GM12878 (cell line): ENCODE results near the gene MNT. TPM values are rescaled to one million over a fixed set of nuclear protein-coding genes. Genes with fewer than 3 reads are reported as not detected.
A peak's percentile ranks its signal among the peaks of the same experiment; 100 is the strongest.

Source experiments
- ATAC-seq: fragments of 200-7000 bp; cut with Tn5 transposase; 3 replicates; pipeline ENCODE4 v1.9.1; 2020; ENCODE audit warnings: mild to moderate bottlenecking, moderate library complexity
- BruUV-seq: library from RNA; stranded (reverse); fragments of 400-500 nt; replicated peaks from 2 replicates; lab custom pipeline; 2021; lab: Mats Ljungman, UMichigan
- CTCF ChIA-PET: fragments of 300-600 bp; sonication (Branson Sonifier 250); formaldehyde crosslinking; extraction: SDS; loops from one replicate; lab custom pipeline; 2021; ENCODE audit warnings: inconsistent platforms; lab: Yijun Ruan, JAX
- POLR2A ChIA-PET: fragments of 350-600 bp; formaldehyde crosslinking; extraction: SDS; loops from one replicate; lab custom pipeline; 2021; ENCODE audit warnings: inconsistent platforms; lab: Charles Lee
- RAD21 ChIA-PET: fragments of 300-600 bp; sonication (Branson Sonifier 250); formaldehyde crosslinking; loops from one replicate; lab custom pipeline; 2023; ENCODE audit warnings: antibody characterized with exemption; ENCODE audit not compliant: unreplicated experiment; lab: Charles Lee
- SMC1A ChIA-PET: fragments of 300-600 bp; sonication (Branson Sonifier 250); formaldehyde crosslinking; loops from one replicate; lab custom pipeline; 2023; ENCODE audit not compliant: unreplicated experiment, uncharacterized antibody; lab: Charles Lee
- DNase-seq: peaks from one replicate; pipeline ENCODE4 v3.0.0-alpha.2; 2011; ENCODE audit warnings: low read depth, low spot score
- FAIRE-seq: peaks from 3 replicates; lab custom pipeline; 2011; peaks lifted over from hg19 to GRCh38; lab: Jason Lieb, UNC
- H2AFZ ChIP-seq: 2 replicates; pipeline ENCODE4 v1.6.0; 2011; ENCODE audit warnings: low read depth, low read length, control low read depth; ENCODE audit not compliant: control insufficient read depth
- H3K27ac ChIP-seq: 2 replicates; pipeline ENCODE4 v1.5.1; 2011; ENCODE audit warnings: control low read depth; ENCODE audit not compliant: control insufficient read depth, insufficient read depth
- H3K27me3 ChIP-seq, 2 experiments: replicated peaks in 1 of 2; 2 replicates each; pipeline versions ENCODE4 v1.6.0 to v1.6.1; 2011; ENCODE audit warnings: low read length in 1 of 2; ENCODE audit not compliant: control insufficient read depth in 2 of 2, insufficient read depth in 2 of 2
- H3K36me3 ChIP-seq, 2 experiments: 2 replicates each; pipeline ENCODE4 v1.5.1; 2011; ENCODE audit warnings: low read length in 1 of 2; ENCODE audit not compliant: control insufficient read depth in 2 of 2, insufficient read depth in 2 of 2
- H3K4me1 ChIP-seq: 2 replicates; pipeline ENCODE4 v1.6.1; 2011; ENCODE audit warnings: mild to moderate bottlenecking, low read length, moderate library complexity, mixed read lengths; ENCODE audit not compliant: control insufficient read depth, insufficient read depth
- H3K4me2 ChIP-seq: 2 replicates; pipeline ENCODE4 v1.6.0; 2011; ENCODE audit warnings: control low read depth; ENCODE audit not compliant: control insufficient read depth, insufficient read depth
- H3K4me3 ChIP-seq: fragments of 200-600 bp; sonication (generic); 2 replicates; pipeline ENCODE4 v1.5.1; 2016
- H3K79me2 ChIP-seq: 2 replicates; pipeline ENCODE4 v1.6.0; 2011; ENCODE audit warnings: low read length; ENCODE audit not compliant: control insufficient read depth, insufficient read depth
- H3K9ac ChIP-seq: 2 replicates; pipeline ENCODE4 v1.8.0; 2011; ENCODE audit warnings: low read length, control low read depth, mixed read lengths; ENCODE audit not compliant: control insufficient read depth, insufficient read depth
- H3K9me3 ChIP-seq: replicated peaks from 3 replicates; pipeline ENCODE4 v1.5.1; 2011; ENCODE audit warnings: mild to moderate bottlenecking, low read length; ENCODE audit not compliant: control insufficient read depth, insufficient read depth
- H4K20me1 ChIP-seq: 2 replicates; pipeline ENCODE4 v1.6.0; 2011; ENCODE audit not compliant: control insufficient read depth, insufficient read depth
- BACH1 ChIP-seq: fragments of 450-650 bp; IDR thresholded peaks from 2 replicates; pipeline ENCODE4 v1.6.1; 2017; ENCODE audit warnings: mild to moderate bottlenecking, borderline replicate concordance
- CREB1 ChIP-seq: IDR thresholded peaks from 2 replicates; pipeline ENCODE4 v1.6.1; 2012; ENCODE audit warnings: low read depth, mild to moderate bottlenecking, inconsistent platforms
- CREM ChIP-seq: IDR thresholded peaks from 2 replicates; pipeline ENCODE4 v1.6.1; 2014; ENCODE audit warnings: antibody characterized with exemption, low read depth
- HDAC6 ChIP-seq: fragments of 200-600 bp; sonication (generic); IDR thresholded peaks from one replicate; pipeline ENCODE4 v1.8.0; 2017; ENCODE audit warnings: antibody characterized with exemption; ENCODE audit not compliant: unreplicated experiment
- KLF5 ChIP-seq: fragments of 450-650 bp; IDR thresholded peaks from 2 replicates; pipeline ENCODE4 v1.6.1; 2014; ENCODE audit warnings: mild to moderate bottlenecking; ENCODE audit not compliant: partially characterized antibody
- NR2C1 ChIP-seq: fragments of 450-650 bp; IDR thresholded peaks from 2 replicates; pipeline ENCODE4 v1.6.1; 2017; ENCODE audit warnings: antibody characterized with exemption, mild to moderate bottlenecking, moderate library complexity
- SIX5 ChIP-seq: IDR thresholded peaks from 2 replicates; pipeline ENCODE4 v1.6.1; 2011; ENCODE audit warnings: mild to moderate bottlenecking, low read depth, low read length, moderate library complexity; ENCODE audit not compliant: severe bottlenecking
- SP1 ChIP-seq: IDR thresholded peaks from one replicate; pipeline ENCODE4 v1.6.1; 2011; ENCODE audit warnings: low read depth, low read length
- SREBF2 ChIP-seq: IDR thresholded peaks from 2 replicates; pipeline ENCODE4 v1.6.1; 2012; ENCODE audit warnings: mild to moderate bottlenecking, low read length
- WGBS: methylation state at CpG from one replicate; pipeline ENCODE4 v1.1.6; 2016; ENCODE audit warnings: low lambda C conversion rate; ENCODE audit not compliant: insufficient replicate concordance, insufficient coverage; ENCODE audit errors: missing lambda C conversion rate; 5-methylcytosine and 5-hydroxymethylcytosine counted together
- in situ Hi-C: fragments of 300-500 bp; cut with MboI; formaldehyde crosslinking; loops from 9 replicates; pipeline ENCODE4 v1.14.3; 2018; ENCODE audit warnings: mixed read lengths
- intact Hi-C: fragments of 100-400 bp; cut with micrococcal nuclease; formaldehyde crosslinking; loops from one replicate; pipeline ENCODE4 v1.14.2; 2022; ENCODE audit not compliant: unreplicated experiment
- polyA plus RNA-seq, 11 experiments: library from polyadenylated mRNA; depleted of rRNA in 4 of 11; unstranded in 6 of 11; stranded (reverse) in 5 of 11; fragments of >200 nt; fragmentation: Nextera tagmentation in 4 of 11; fragmentation: Illumina TruSeq in 1 of 11; extraction: Ambion mirVana in 4 of 11; extraction: Trizol in 1 of 11; gene quantifications; 1 replicate in 1 of 11; 2 replicates in 10 of 11; pipeline versions ENCODE4 v1.2.1 to v1.2.3, GENCODE V29; 2011 to 2016; ENCODE audit warnings: inconsistent platforms in 2 of 11, missing spikeins in 2 of 11, low read depth in 1 of 11
- total RNA-seq, 4 experiments: library from RNA; depleted of rRNA in 3 of 4; stranded (reverse); fragments of >200 nt in 3 of 4; fragmentation: Illumina TruSeq in 1 of 4; extraction: Trizol in 1 of 4; gene quantifications; 2 replicates each; pipeline versions ENCODE4 v1.2.1 to v1.2.3, GENCODE V29; 2013 to 2021
- TF ChIP-seq, protein P1 (sequence below): fragments of 450-650 bp; formaldehyde crosslinking; IDR thresholded peaks from 2 replicates; pipeline ENCODE4 v1.5.0; 2022; ENCODE audit warnings: mild to moderate bottlenecking, missing genetic modification characterization

The MNT gene
- total and polyA plus RNA-seq, 10 of the 15 experiments (the other 5 are each of a cell fraction or from before 2014, with no cell fraction given), result 0.31 to 15.9 (median 3.8) TPM

DNA sequence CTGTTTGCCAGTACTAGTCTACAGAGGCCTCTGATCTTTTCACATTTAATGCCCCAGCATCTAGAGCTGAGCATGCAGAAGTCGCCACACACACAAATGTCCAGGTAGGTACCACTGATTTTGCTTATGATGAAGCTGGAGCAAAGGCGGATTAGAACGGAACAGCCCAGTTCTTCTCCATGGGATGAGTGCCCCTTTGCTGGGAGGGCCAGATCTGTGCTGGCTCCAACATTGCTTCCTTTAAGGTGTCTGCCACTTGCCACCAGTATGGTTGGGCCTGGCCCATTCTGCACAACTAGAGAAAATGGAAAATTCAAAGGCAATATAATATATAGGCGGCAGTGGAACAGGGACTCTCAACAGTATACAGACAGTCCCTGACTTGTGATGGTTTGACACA, 2.2 kb upstream of the MNT start (continued):
- TF ChIP-seq, protein P1, sequence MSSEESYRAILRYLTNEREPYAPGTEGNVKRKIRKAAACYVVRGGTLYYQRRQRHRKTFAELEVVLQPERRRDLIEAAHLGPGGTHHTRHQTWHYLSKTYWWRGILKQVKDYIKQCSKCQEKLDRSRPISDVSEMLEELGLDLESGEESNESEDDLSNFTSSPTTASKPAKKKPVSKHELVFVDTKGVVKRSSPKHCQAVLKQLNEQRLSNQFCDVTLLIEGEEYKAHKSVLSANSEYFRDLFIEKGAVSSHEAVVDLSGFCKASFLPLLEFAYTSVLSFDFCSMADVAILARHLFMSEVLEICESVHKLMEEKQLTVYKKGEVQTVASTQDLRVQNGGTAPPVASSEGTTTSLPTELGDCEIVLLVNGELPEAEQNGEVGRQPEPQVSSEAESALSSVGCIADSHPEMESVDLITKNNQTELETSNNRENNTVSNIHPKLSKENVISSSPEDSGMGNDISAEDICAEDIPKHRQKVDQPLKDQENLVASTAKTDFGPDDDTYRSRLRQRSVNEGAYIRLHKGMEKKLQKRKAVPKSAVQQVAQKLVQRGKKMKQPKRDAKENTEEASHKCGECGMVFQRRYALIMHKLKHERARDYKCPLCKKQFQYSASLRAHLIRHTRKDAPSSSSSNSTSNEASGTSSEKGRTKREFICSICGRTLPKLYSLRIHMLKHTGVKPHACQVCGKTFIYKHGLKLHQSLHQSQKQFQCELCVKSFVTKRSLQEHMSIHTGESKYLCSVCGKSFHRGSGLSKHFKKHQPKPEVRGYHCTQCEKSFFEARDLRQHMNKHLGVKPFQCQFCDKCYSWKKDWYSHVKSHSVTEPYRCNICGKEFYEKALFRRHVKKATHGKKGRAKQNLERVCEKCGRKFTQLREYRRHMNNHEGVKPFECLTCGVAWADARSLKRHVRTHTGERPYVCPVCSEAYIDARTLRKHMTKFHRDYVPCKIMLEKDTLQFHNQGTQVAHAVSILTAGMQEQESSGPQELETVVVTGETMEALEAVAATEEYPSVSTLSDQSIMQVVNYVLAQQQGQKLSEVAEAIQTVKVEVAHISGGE (CRISPR knock-in tag), result no peak
- no peak for TF ChIP-seq NR2C1
- TF ChIP-seq CREM, result no peak
- no peak for TF ChIP-seq SP1
- TF ChIP-seq SREBF2, result no peak
- no peak for TF ChIP-seq SIX5

DNA sequence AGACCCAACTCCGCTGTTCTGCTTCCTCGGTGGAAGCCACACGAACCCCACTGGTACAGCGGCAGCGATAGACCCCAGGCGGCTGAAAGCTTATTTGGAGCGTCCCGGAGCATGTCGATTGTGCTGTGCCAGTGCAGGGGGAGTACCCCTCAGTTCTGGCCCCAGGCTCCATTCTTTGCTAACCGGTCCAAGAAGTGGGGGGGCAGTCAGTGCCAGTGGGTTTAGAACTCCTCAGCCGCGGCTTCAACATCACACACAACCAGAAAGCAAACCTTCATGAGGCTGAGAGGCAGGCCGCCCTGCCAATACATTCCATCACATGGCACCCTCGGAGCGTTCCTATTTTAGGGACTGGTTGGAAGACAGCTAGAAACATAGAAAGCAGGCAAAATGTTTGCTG, 1.7 kb upstream of the MNT start:
- no peaks in the 10 kb centered on the region for H3K27me3 ChIP-seq
- in situ Hi-C loops (loop anchor here (25.0 kb wide), 1 partner anchor 610 kb away; no protein-coding TSS in a partner anchor), intact Hi-C loops (loop anchor here (10.0 kb wide), 1 partner anchor 192 kb away; the partner anchor contains the start of gene PAFAH1B1)
- DNase-seq (no peak), FAIRE-seq (no peak), ATAC-seq (no peak)
- no TSS peak for BruUV-seq
- 42% methylated on average over 15 of the region's 15 CpGs for WGBS
- H3K79me2 ChIP-seq, result peaks cover 12% of the 10 kb centered on the region
- no peak for TF ChIP-seq CREB1
- no peak for TF ChIP-seq KLF5
- no peak for TF ChIP-seq BACH1
- no peak for TF ChIP-seq HDAC6
- H3K4me1 ChIP-seq, result peaks cover 9% of the 10 kb centered on the region
- ChIA-PET POLR2A (interaction anchor here (1.5 to 2.6 kb wide), 2 partner anchors 10 to 20 kb away, joined by 8 to 16 read pairs; no protein-coding TSS in a partner anchor), RAD21 (interaction anchor here (1.3 to 6.7 kb wide), 4 partner anchors 10 to 308 kb away, joined by 4 to 54 read pairs (median 21); no protein-coding TSS in a partner anchor), CTCF (interaction anchor here (0.6 to 9.8 kb wide), 4 partner anchors 11 to 312 kb away, joined by 4 to 105 read pairs (median 21); no protein-coding TSS in a partner anchor), SMC1A (interaction anchor here (2.5 to 4.8 kb wide), 3 partner anchors 10 to 20 kb away, joined by 11 to 35 read pairs (median 20); no protein-coding TSS in a partner anchor)
- H3K4me2 ChIP-seq, result peak overlapping the region; percentile 80
- H3K9me3 ChIP-seq, result no peaks in the 10 kb centered on the region
- peak overlapping the region; percentile 54 for H3K4me3 ChIP-seq
- H3K9ac ChIP-seq, result peak overlapping the region; percentile 64
- peak overlapping the region; percentile 67 for H2AFZ ChIP-seq
- no peaks in the 10 kb centered on the region for H4K20me1 ChIP-seq
- peak overlapping the region; percentile 63 for H3K27ac ChIP-seq
- no peaks in the 10 kb centered on the region for H3K36me3 ChIP-seq
